ENCODE results near the gene HLA-F. TPM values are rescaled to one million over a fixed set of nuclear protein-coding genes. Genes with fewer than 3 reads are reported as not detected.

HLA-F gene
- total RNA-seq, 1 donor from 2014 or later, result 736 TPM

DNA sequence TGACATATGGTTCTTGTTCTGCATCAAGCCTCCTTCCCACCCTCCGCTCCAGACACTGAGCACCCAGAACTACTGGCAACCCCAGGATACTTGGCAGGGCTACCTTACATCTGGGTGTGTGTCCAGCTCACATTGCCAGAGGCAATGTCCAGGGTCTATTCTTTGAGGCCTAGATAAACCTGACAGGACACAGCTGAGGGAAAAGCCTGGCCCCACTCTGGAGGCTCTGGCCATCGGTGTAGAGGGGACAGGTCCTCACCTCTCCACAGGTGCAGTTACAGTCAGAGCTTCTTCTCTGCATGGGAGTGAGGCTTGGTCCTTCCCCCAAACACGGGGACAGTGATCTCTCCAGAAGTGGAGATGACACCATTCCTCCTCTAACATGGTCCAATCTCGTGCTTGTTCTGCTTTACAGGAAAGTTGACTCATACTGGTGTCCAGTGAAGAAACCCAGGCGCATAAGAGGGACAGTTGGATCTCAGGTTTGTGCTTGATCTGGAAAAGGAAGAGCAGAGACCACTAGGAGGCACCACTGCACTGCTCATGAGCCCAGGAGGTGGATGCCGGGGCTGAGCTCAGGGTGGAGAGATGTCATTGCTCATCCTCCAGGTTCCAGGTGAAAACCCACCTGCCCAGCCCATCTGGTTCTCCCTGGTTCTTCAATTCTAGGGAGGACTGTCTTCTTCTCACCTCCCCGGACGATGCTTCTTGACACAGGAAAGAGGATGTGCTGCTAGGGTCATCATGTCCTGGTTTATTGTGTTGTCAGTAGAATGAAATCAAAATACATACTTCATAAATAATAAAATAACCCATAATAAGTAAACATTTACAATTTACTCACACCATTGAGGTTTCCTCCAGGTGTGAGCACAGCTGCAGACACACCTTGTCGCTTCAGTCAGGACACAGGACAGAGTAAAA lies 14.7 kb downstream of the HLA-F start:
- POLR2A ChIA-PET, result interaction anchor here (0.6 to 5.6 kb wide), 7 partner anchors 11 to 128 kb away, joined by 3 to 31 read pairs (median 4); no protein-coding TSS in a partner anchor
- ATAC-seq (ENCODE audit: low read depth) (peak; percentile 86), DNase-seq (peak; percentile 42)
- H3K9me3 Mint-ChIP-seq, result no peaks in the 10 kb centered on the region
- H3K27ac Mint-ChIP-seq, result no peak overlapping the region
- H3K4me1 Mint-ChIP-seq, result peaks cover 12% of the 10 kb centered on the region
- H3K4me3 Mint-ChIP-seq, result no peak overlapping the region
- H3K27me3 Mint-ChIP-seq, result no peaks in the 10 kb centered on the region
- CTCF ChIA-PET, result interaction anchor here (0.6 to 6.2 kb wide), 24 partner anchors 11 to 393 kb away, joined by 3 to 66 read pairs (median 5); no protein-coding TSS in a partner anchor
- intact Hi-C loops (cut with micrococcal nuclease), result loop anchor here (1.0 kb wide), 4 partner anchors 15 to 393 kb away; no protein-coding TSS in a partner anchor
- peaks cover 7% of the 10 kb centered on the region for H3K36me3 Mint-ChIP-seq (ENCODE audit: low read depth)
- TF ChIP-seq, protein P1, sequence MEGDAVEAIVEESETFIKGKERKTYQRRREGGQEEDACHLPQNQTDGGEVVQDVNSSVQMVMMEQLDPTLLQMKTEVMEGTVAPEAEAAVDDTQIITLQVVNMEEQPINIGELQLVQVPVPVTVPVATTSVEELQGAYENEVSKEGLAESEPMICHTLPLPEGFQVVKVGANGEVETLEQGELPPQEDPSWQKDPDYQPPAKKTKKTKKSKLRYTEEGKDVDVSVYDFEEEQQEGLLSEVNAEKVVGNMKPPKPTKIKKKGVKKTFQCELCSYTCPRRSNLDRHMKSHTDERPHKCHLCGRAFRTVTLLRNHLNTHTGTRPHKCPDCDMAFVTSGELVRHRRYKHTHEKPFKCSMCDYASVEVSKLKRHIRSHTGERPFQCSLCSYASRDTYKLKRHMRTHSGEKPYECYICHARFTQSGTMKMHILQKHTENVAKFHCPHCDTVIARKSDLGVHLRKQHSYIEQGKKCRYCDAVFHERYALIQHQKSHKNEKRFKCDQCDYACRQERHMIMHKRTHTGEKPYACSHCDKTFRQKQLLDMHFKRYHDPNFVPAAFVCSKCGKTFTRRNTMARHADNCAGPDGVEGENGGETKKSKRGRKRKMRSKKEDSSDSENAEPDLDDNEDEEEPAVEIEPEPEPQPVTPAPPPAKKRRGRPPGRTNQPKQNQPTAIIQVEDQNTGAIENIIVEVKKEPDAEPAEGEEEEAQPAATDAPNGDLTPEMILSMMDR (IDR thresholded peaks at IDR 0.05), result no peak

DNA sequence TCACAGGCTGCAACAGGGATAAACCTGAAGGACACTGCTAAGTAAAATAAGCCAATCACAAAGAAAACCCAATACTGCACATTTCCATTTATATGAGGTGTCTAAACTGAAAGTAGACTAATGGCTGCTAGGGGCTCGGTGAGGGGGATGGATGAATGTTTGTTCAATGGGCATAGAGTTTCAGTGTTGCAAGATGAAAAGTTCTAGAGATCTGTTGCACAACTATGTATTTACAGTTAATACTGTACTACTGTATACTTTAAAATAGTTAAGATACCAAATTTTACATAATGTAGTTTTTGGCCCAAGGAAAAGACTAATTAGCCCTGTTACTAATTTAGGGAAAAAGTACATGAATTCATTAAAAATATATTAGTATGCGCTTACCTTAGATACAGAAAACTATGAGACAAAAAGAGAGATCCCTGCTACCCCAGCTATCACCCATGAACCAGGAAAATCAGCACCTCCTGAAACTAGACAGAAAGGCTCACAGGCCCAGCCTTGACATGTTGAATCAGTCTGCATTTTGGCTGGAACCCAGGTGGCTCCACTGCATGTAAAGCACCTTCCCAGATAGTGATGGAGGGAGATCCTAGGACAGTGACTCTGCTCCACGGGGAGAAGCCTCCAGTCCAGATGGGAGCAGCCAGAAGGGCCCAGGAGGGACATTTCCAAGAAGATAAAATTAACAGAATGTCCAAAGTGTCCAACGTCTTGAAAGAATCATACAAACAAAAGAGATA lies 16.1 kb downstream of the HLA-F start:
- POLR2A ChIA-PET, result interaction anchor here (0.6 to 1.8 kb wide), 3 partner anchors 10 to 147 kb away, joined by 4 to 11 read pairs (median 4); no protein-coding TSS in a partner anchor

GRCh38 chr6:29739882-29740261 lies 16.6 kb downstream of the HLA-F start:
- Mint-ChIP-seq H3K36me3 (ENCODE audit: low read depth) (peaks cover 7% of the 10 kb centered on the region), H3K27ac (no peak overlapping the region), H3K4me3 (no peak overlapping the region), H3K4me1 (peaks cover under 1% of the 10 kb centered on the region), H3K27me3 (no peaks in the 10 kb centered on the region), H3K9me3 (no peaks in the 10 kb centered on the region)
- POLR2A ChIA-PET, result interaction anchor here (0.6 kb wide), 1 partner anchor 147 kb away, joined by 4 read pairs; no protein-coding TSS in a partner anchor
- intact Hi-C loops (cut with micrococcal nuclease), result no loop called here
- TF ChIP-seq, protein P1 (IDR thresholded peaks at IDR 0.05), result no peak
- ATAC-seq (ENCODE audit: low read depth) (no peak), DNase-seq (no peak)
- CTCF ChIA-PET, result interaction anchor here (0.7 to 1.6 kb wide), 3 partner anchors 13 to 95 kb away, joined by 3 to 9 read pairs (median 4); no protein-coding TSS in a partner anchor

More for the DNA sequence above, 16.1 kb downstream of the HLA-F start:
- H3K9me3 Mint-ChIP-seq, result no peaks in the 10 kb centered on the region
- no peak for ATAC-seq (ENCODE audit: low read depth)
- TF ChIP-seq, protein P1 (IDR thresholded peaks at IDR 0.05), result no peak
- no peak overlapping the region for H3K27ac Mint-ChIP-seq
- DNase-seq, result no peak
- intact Hi-C loops (cut with micrococcal nuclease), result no loop called here
- no peak overlapping the region for H3K4me3 Mint-ChIP-seq
- H3K27me3 Mint-ChIP-seq, result no peaks in the 10 kb centered on the region
- CTCF ChIA-PET, result interaction anchor here (0.7 to 6.2 kb wide), 7 partner anchors 10 to 274 kb away, joined by 3 to 66 read pairs (median 8); no protein-coding TSS in a partner anchor
- peaks cover 7% of the 10 kb centered on the region for H3K36me3 Mint-ChIP-seq (ENCODE audit: low read depth)
- peaks cover 6% of the 10 kb centered on the region for H3K4me1 Mint-ChIP-seq

DNA sequence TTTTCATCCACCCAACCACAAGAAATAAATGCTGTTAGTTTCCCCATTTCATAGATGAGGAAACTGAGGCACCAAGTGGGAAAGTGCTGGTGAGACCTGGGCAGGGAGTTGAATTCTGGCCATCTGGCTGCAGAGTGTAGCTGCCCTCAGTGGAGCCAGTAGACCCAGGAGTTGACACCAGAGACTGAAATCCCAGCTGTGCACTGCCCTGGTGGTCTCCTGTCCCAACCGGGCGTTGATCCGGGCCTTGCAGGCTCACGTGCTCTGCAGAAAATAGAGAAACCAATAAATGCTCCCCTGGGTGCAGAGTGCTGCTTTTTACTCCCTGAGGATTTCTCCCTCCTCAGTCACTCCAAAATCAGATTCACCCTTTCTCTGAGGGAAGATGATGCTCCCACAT lies 18.4 kb downstream of the HLA-F start:
- intact Hi-C loops (cut with micrococcal nuclease), result no loop called here

More for the DNA sequence above, 18.4 kb downstream of the HLA-F start:
- TF ChIP-seq, protein P1 (IDR thresholded peaks at IDR 0.05), result no peak
- ChIA-PET CTCF (interaction anchor here (0.6 kb wide), 1 partner anchor 469 kb away, joined by 3 read pairs; no protein-coding TSS in a partner anchor), POLR2A (no interaction called here)
- Mint-ChIP-seq H3K36me3 (ENCODE audit: low read depth) (peaks cover 9% of the 10 kb centered on the region), H3K4me3 (no peak overlapping the region), H3K4me1 (no peaks in the 10 kb centered on the region), H3K27me3 (no peaks in the 10 kb centered on the region), H3K27ac (no peak overlapping the region), H3K9me3 (no peaks in the 10 kb centered on the region)
- ATAC-seq (ENCODE audit: low read depth) (no peak), DNase-seq (no peak)
